Peyer's patch (tissue), 4 donors: ENCODE measurements around the gene HS6ST3.

Experiments
- POLR2A ChIP-seq, 2 donors: fragments of 450-650 bp; IDR thresholded peaks; one replicate each; pipeline ENCODE4 v1.5.1; 2017; ENCODE audit warnings: antibody characterized with exemption in 2 of 2, mild to moderate bottlenecking in 2 of 2, moderate library complexity in 2 of 2
- TF ChIP-seq, protein P1 (sequence below), 6 experiments: fragments of 450-650 bp in 4 of 6; fragments of 200-600 bp in 2 of 6; sonication (generic) in 1 of 6; IDR thresholded peaks; one replicate each; pipeline ENCODE4 v1.5.1; 2017 to 2019; ENCODE audit warnings: antibody characterized with exemption in 6 of 6, mild to moderate bottlenecking in 3 of 6, moderate library complexity in 1 of 6

DNA sequence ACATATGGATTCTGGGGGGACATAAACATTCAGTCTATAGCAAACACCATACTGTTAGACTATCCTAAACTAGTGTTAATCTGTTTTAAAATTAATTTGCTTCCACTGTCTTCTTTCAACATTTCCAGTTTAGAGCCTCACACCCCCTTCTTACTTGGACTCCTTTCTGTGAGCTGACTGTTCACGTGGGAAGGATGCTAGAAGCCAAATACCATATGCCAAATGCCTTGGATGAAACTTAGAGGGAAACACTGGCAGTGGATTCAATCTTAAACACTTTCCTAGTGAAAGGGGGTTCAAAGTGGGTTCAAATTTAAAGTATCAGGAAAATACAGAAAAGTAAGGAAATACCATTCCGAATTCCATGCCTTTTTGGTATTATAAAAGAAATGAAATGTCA lies 113.6 kb downstream of the HS6ST3 start:
- TF ChIP-seq, protein P1, sequence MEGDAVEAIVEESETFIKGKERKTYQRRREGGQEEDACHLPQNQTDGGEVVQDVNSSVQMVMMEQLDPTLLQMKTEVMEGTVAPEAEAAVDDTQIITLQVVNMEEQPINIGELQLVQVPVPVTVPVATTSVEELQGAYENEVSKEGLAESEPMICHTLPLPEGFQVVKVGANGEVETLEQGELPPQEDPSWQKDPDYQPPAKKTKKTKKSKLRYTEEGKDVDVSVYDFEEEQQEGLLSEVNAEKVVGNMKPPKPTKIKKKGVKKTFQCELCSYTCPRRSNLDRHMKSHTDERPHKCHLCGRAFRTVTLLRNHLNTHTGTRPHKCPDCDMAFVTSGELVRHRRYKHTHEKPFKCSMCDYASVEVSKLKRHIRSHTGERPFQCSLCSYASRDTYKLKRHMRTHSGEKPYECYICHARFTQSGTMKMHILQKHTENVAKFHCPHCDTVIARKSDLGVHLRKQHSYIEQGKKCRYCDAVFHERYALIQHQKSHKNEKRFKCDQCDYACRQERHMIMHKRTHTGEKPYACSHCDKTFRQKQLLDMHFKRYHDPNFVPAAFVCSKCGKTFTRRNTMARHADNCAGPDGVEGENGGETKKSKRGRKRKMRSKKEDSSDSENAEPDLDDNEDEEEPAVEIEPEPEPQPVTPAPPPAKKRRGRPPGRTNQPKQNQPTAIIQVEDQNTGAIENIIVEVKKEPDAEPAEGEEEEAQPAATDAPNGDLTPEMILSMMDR (IDR thresholded peaks at IDR 0.05) = no peak
- TF ChIP-seq POLR2A (IDR thresholded peaks at IDR 0.05) = no peak
